Neural cell (in vitro differentiated cells): Measurements from ENCODE around the gene ACAA2. TPM values are rescaled to one million over a fixed set of nuclear protein-coding genes. Genes with fewer than 3 reads are reported as not detected.
"Not testable (repeated sequence)": the region's sequence is repeated elsewhere in the genome, so short reads cannot be mapped to it uniquely, and the experiment has no call there.

Experiments used
- H2AFZ ChIP-seq: fragments of 200-600, 300-800 bp; sonication (generic), shearing (Covaris generic); 2 replicates; pipeline ENCODE4 v1.6.0; 2014; ENCODE audit warnings: low read depth, mild to moderate bottlenecking, antibody characterized with exemption, low read length, moderate library complexity
- H3F3A ChIP-seq: fragments of 200-600 bp; shearing (Covaris generic); 2 replicates; pipeline ENCODE4 v1.6.1; 2016; ENCODE audit warnings: mild to moderate bottlenecking, moderate library complexity, mixed read lengths, antibody characterized with exemption, low read length; ENCODE audit not compliant: insufficient read depth, poor library complexity, severe bottlenecking
- H3K27ac ChIP-seq: fragments of 200-600, 300-800 bp; sonication (generic), shearing (Covaris generic); 2 replicates; pipeline ENCODE4 v1.5.1; 2014; ENCODE audit warnings: mild to moderate bottlenecking, low read length, moderate library complexity
- H3K27me3 ChIP-seq: fragments of 300-800, 200-600 bp; sonication (generic), shearing (Covaris generic); 2 replicates; pipeline ENCODE4 v1.6.0; 2014; ENCODE audit warnings: mild to moderate bottlenecking, low read depth, low read length, moderate library complexity; ENCODE audit not compliant: insufficient read depth
- H3K36me3 ChIP-seq: fragments of 300-800, 200-600 bp; sonication (generic), shearing (Covaris generic); 2 replicates; pipeline ENCODE4 v1.5.1; 2014; ENCODE audit warnings: mild to moderate bottlenecking, antibody characterized with exemption, low read length, moderate library complexity; ENCODE audit not compliant: insufficient read depth
- H3K4me2 ChIP-seq: fragments of 300-800, 200-600 bp; sonication (generic), shearing (Covaris generic); 2 replicates; pipeline ENCODE4 v1.6.0; 2014; ENCODE audit warnings: mild to moderate bottlenecking, low read length
- H3K4me3 ChIP-seq: fragments of 300-800, 200-600 bp; sonication (generic), shearing (Covaris generic); 2 replicates; pipeline ENCODE4 v1.5.1; 2014; ENCODE audit warnings: mild to moderate bottlenecking, low read length, moderate library complexity
- H3K79me2 ChIP-seq: fragments of 200-600 bp; shearing (Covaris generic); replicated peaks from 2 replicates; pipeline ENCODE4 v1.6.0; 2014; ENCODE audit warnings: mild to moderate bottlenecking, low read length, moderate library complexity; ENCODE audit not compliant: insufficient read depth
- H3K9ac ChIP-seq: fragments of 300-800, 200-600 bp; sonication (generic), shearing (Covaris generic); 2 replicates; pipeline ENCODE4 v1.6.1; 2016; ENCODE audit warnings: mild to moderate bottlenecking, low read length, mixed read lengths
- H3K9me2 ChIP-seq: fragments of 200-600 bp; shearing (Covaris generic); 2 replicates; pipeline ENCODE4 v1.6.1; 2016; ENCODE audit warnings: mild to moderate bottlenecking, low read length, mixed read lengths; ENCODE audit not compliant: insufficient read depth
- H3K9me3 ChIP-seq: fragments of 200-600, 300-800 bp; sonication (generic), shearing (Covaris generic); 2 replicates; pipeline ENCODE4 v1.6.1; 2016; ENCODE audit warnings: mild to moderate bottlenecking, mixed run types, low read length, moderate library complexity, mixed read lengths
- H4K20me1 ChIP-seq: fragments of 200-600 bp; shearing (Covaris generic); 2 replicates; pipeline ENCODE4 v1.6.1; 2016; ENCODE audit warnings: mild to moderate bottlenecking, mixed run types; ENCODE audit not compliant: insufficient read depth
- CTCF ChIP-seq: fragments of 450-650 bp; IDR thresholded peaks from 2 replicates; pipeline ENCODE4 v1.5.1; 2014; ENCODE audit warnings: antibody characterized with exemption, mild to moderate bottlenecking, moderate library complexity; ENCODE audit not compliant: poor library complexity, severe bottlenecking
- EP300 ChIP-seq: fragments of 450-650 bp; conservative IDR thresholded peaks from 2 replicates; pipeline ENCODE4 v1.6.1; 2014; ENCODE audit warnings: antibody characterized with exemption, mild to moderate bottlenecking, moderate library complexity; ENCODE audit not compliant: poor library complexity, severe bottlenecking
- EZH2 ChIP-seq: fragments of 200-600, 300-800 bp; shearing (Covaris generic), sonication (generic); IDR thresholded peaks from 2 replicates; pipeline ENCODE4 v1.6.1; 2014; ENCODE audit warnings: antibody characterized with exemption, low read length, borderline replicate concordance, mild to moderate bottlenecking; ENCODE audit not compliant: insufficient read depth, poor library complexity, severe bottlenecking
- MXI1 ChIP-seq: fragments of 450-650 bp; conservative IDR thresholded peaks from 2 replicates; pipeline ENCODE4 v1.6.1; 2014; ENCODE audit warnings: antibody characterized with exemption, mild to moderate bottlenecking; ENCODE audit not compliant: poor library complexity, severe bottlenecking
- POLR2AphosphoS5 ChIP-seq: IDR thresholded peaks from 2 replicates; pipeline ENCODE4 v1.6.1; 2012
- RAD21 ChIP-seq: fragments of 450-650 bp; conservative IDR thresholded peaks from 2 replicates; pipeline ENCODE4 v1.6.1; 2014; ENCODE audit warnings: antibody characterized with exemption, mild to moderate bottlenecking, moderate library complexity
- REST ChIP-seq: IDR thresholded peaks from 2 replicates; pipeline ENCODE4 v1.6.1; 2012; ENCODE audit warnings: borderline replicate concordance
- SMC3 ChIP-seq: fragments of 450-650 bp; conservative IDR thresholded peaks from 2 replicates; pipeline ENCODE4 v1.6.1; 2014; ENCODE audit warnings: antibody characterized with exemption, mild to moderate bottlenecking, moderate library complexity; ENCODE audit not compliant: poor library complexity
- TAF1 ChIP-seq: IDR thresholded peaks from 2 replicates; pipeline ENCODE4 v1.6.1; 2012; ENCODE audit warnings: low read depth
- polyA plus RNA-seq: library from polyadenylated mRNA; depleted of rRNA; stranded (reverse); fragments of >200 nt; gene quantifications from 2 replicates; pipeline ENCODE4 v1.2.3, GENCODE V29; 2014

ACAA2 gene
- polyA plus RNA-seq, 1 donor from 2014 or later: 6.3 TPM

GRCh38 chr18:49795612-49796552, 17.5 kb downstream of the ACAA2 start:
- no peaks in the 10 kb centered on the region for H3K79me2 ChIP-seq
- no peaks in the 10 kb centered on the region for H3K9me2 ChIP-seq
- no peak overlapping the region for H2AFZ ChIP-seq
- no peaks in the 10 kb centered on the region for H3K27me3 ChIP-seq
- no peak overlapping the region for H3K27ac ChIP-seq
- no peaks in the 10 kb centered on the region for H3F3A ChIP-seq
- H3K4me3 ChIP-seq: no peak overlapping the region
- H3K9me3 ChIP-seq: no peaks in the 10 kb centered on the region
- TF ChIP-seq SMC3: no peak
- TF ChIP-seq REST: no peak
- no peak for TF ChIP-seq EZH2
- TF ChIP-seq MXI1: no peak
- TF ChIP-seq EP300: no peak
- TF ChIP-seq POLR2AphosphoS5: no peak
- TF ChIP-seq CTCF: no peak
- TF ChIP-seq RAD21: no peak
- TF ChIP-seq TAF1: no peak
- no peaks in the 10 kb centered on the region for H4K20me1 ChIP-seq
- H3K4me2 ChIP-seq: no peak overlapping the region
- no peaks in the 10 kb centered on the region for H3K36me3 ChIP-seq
- H3K9ac ChIP-seq: no peak overlapping the region

GRCh38 chr18:49794743-49795142, 18.6 kb downstream of the ACAA2 start:
- H2AFZ ChIP-seq: no peak overlapping the region
- no peaks in the 10 kb centered on the region for H3K27me3 ChIP-seq
- no peaks in the 10 kb centered on the region for H3F3A ChIP-seq
- no peaks in the 10 kb centered on the region for H4K20me1 ChIP-seq
- no peaks in the 10 kb centered on the region for H3K9me2 ChIP-seq
- no peak for TF ChIP-seq SMC3
- no peak for TF ChIP-seq POLR2AphosphoS5
- TF ChIP-seq MXI1: no peak
- TF ChIP-seq TAF1: no peak
- TF ChIP-seq EP300: no peak
- TF ChIP-seq RAD21: no peak
- TF ChIP-seq REST: no peak
- no peak for TF ChIP-seq EZH2
- TF ChIP-seq CTCF: no peak
- H3K9ac ChIP-seq: no peak overlapping the region
- H3K36me3 ChIP-seq: no peaks in the 10 kb centered on the region
- no peak overlapping the region for H3K27ac ChIP-seq
- no peak overlapping the region for H3K4me3 ChIP-seq
- no peaks in the 10 kb centered on the region for H3K9me3 ChIP-seq
- no peak overlapping the region for H3K4me2 ChIP-seq
- H3K79me2 ChIP-seq: no peaks in the 10 kb centered on the region

GRCh38 chr18:49789560-49790134, 23.7 kb downstream of the ACAA2 start:
- H3K9ac ChIP-seq, H4K20me1 ChIP-seq, H3K79me2 ChIP-seq, H3K27me3 ChIP-seq, H3K9me2 ChIP-seq, H3K27ac ChIP-seq, H3K36me3 ChIP-seq, H3K9me3 ChIP-seq, H2AFZ ChIP-seq, H3F3A ChIP-seq, H3K4me3 ChIP-seq, H3K4me2 ChIP-seq: not testable (repeated sequence)
